Neural cell (in vitro differentiated cells): ENCODE measurements around the gene ZNF385C. TPM values are rescaled to one million over a fixed set of nuclear protein-coding genes. Genes with fewer than 3 reads are reported as not detected.

ENCODE experiments used
- H2AFZ ChIP-seq: fragments of 200-600, 300-800 bp; sonication (generic), shearing (Covaris generic); 2 replicates; pipeline ENCODE4 v1.6.0; 2014; ENCODE audit warnings: low read depth, mild to moderate bottlenecking, antibody characterized with exemption, low read length, moderate library complexity
- H3F3A ChIP-seq: fragments of 200-600 bp; shearing (Covaris generic); 2 replicates; pipeline ENCODE4 v1.6.1; 2016; ENCODE audit warnings: mild to moderate bottlenecking, moderate library complexity, mixed read lengths, antibody characterized with exemption, low read length; ENCODE audit not compliant: insufficient read depth, poor library complexity, severe bottlenecking
- H3K27ac ChIP-seq: fragments of 200-600, 300-800 bp; sonication (generic), shearing (Covaris generic); 2 replicates; pipeline ENCODE4 v1.5.1; 2014; ENCODE audit warnings: mild to moderate bottlenecking, low read length, moderate library complexity
- H3K27me3 ChIP-seq: fragments of 300-800, 200-600 bp; sonication (generic), shearing (Covaris generic); 2 replicates; pipeline ENCODE4 v1.6.0; 2014; ENCODE audit warnings: mild to moderate bottlenecking, low read depth, low read length, moderate library complexity; ENCODE audit not compliant: insufficient read depth
- H3K36me3 ChIP-seq: fragments of 300-800, 200-600 bp; sonication (generic), shearing (Covaris generic); 2 replicates; pipeline ENCODE4 v1.5.1; 2014; ENCODE audit warnings: mild to moderate bottlenecking, antibody characterized with exemption, low read length, moderate library complexity; ENCODE audit not compliant: insufficient read depth
- H3K4me2 ChIP-seq: fragments of 300-800, 200-600 bp; sonication (generic), shearing (Covaris generic); 2 replicates; pipeline ENCODE4 v1.6.0; 2014; ENCODE audit warnings: mild to moderate bottlenecking, low read length
- H3K4me3 ChIP-seq: fragments of 300-800, 200-600 bp; sonication (generic), shearing (Covaris generic); 2 replicates; pipeline ENCODE4 v1.5.1; 2014; ENCODE audit warnings: mild to moderate bottlenecking, low read length, moderate library complexity
- H3K79me2 ChIP-seq: fragments of 200-600 bp; shearing (Covaris generic); replicated peaks from 2 replicates; pipeline ENCODE4 v1.6.0; 2014; ENCODE audit warnings: mild to moderate bottlenecking, low read length, moderate library complexity; ENCODE audit not compliant: insufficient read depth
- H3K9ac ChIP-seq: fragments of 300-800, 200-600 bp; sonication (generic), shearing (Covaris generic); 2 replicates; pipeline ENCODE4 v1.6.1; 2016; ENCODE audit warnings: mild to moderate bottlenecking, low read length, mixed read lengths
- H3K9me2 ChIP-seq: fragments of 200-600 bp; shearing (Covaris generic); 2 replicates; pipeline ENCODE4 v1.6.1; 2016; ENCODE audit warnings: mild to moderate bottlenecking, low read length, mixed read lengths; ENCODE audit not compliant: insufficient read depth
- H3K9me3 ChIP-seq: fragments of 200-600, 300-800 bp; sonication (generic), shearing (Covaris generic); 2 replicates; pipeline ENCODE4 v1.6.1; 2016; ENCODE audit warnings: mild to moderate bottlenecking, mixed run types, low read length, moderate library complexity, mixed read lengths
- H4K20me1 ChIP-seq: fragments of 200-600 bp; shearing (Covaris generic); 2 replicates; pipeline ENCODE4 v1.6.1; 2016; ENCODE audit warnings: mild to moderate bottlenecking, mixed run types; ENCODE audit not compliant: insufficient read depth
- EP300 ChIP-seq: fragments of 450-650 bp; conservative IDR thresholded peaks from 2 replicates; pipeline ENCODE4 v1.6.1; 2014; ENCODE audit warnings: antibody characterized with exemption, mild to moderate bottlenecking, moderate library complexity; ENCODE audit not compliant: poor library complexity, severe bottlenecking
- EZH2 ChIP-seq: fragments of 200-600, 300-800 bp; shearing (Covaris generic), sonication (generic); IDR thresholded peaks from 2 replicates; pipeline ENCODE4 v1.6.1; 2014; ENCODE audit warnings: antibody characterized with exemption, low read length, borderline replicate concordance, mild to moderate bottlenecking; ENCODE audit not compliant: insufficient read depth, poor library complexity, severe bottlenecking
- MXI1 ChIP-seq: fragments of 450-650 bp; conservative IDR thresholded peaks from 2 replicates; pipeline ENCODE4 v1.6.1; 2014; ENCODE audit warnings: antibody characterized with exemption, mild to moderate bottlenecking; ENCODE audit not compliant: poor library complexity, severe bottlenecking
- POLR2AphosphoS5 ChIP-seq: IDR thresholded peaks from 2 replicates; pipeline ENCODE4 v1.6.1; 2012
- RAD21 ChIP-seq: fragments of 450-650 bp; conservative IDR thresholded peaks from 2 replicates; pipeline ENCODE4 v1.6.1; 2014; ENCODE audit warnings: antibody characterized with exemption, mild to moderate bottlenecking, moderate library complexity
- SMC3 ChIP-seq: fragments of 450-650 bp; conservative IDR thresholded peaks from 2 replicates; pipeline ENCODE4 v1.6.1; 2014; ENCODE audit warnings: antibody characterized with exemption, mild to moderate bottlenecking, moderate library complexity; ENCODE audit not compliant: poor library complexity
- TAF1 ChIP-seq: IDR thresholded peaks from 2 replicates; pipeline ENCODE4 v1.6.1; 2012; ENCODE audit warnings: low read depth
- polyA plus RNA-seq: library from polyadenylated mRNA; depleted of rRNA; stranded (reverse); fragments of >200 nt; gene quantifications from 2 replicates; pipeline ENCODE4 v1.2.3, GENCODE V29; 2014
- TF ChIP-seq, protein P1 (sequence below): fragments of 450-650 bp; IDR thresholded peaks from 2 replicates; pipeline ENCODE4 v1.5.1; 2014; ENCODE audit warnings: antibody characterized with exemption, mild to moderate bottlenecking, moderate library complexity; ENCODE audit not compliant: poor library complexity, severe bottlenecking
- TF ChIP-seq, protein P2 (sequence below): IDR thresholded peaks from 2 replicates; pipeline ENCODE4 v1.6.1; 2012; ENCODE audit warnings: borderline replicate concordance

ZNF385C gene
- polyA plus RNA-seq, 1 donor from 2014 or later: 0.69 TPM

DNA sequence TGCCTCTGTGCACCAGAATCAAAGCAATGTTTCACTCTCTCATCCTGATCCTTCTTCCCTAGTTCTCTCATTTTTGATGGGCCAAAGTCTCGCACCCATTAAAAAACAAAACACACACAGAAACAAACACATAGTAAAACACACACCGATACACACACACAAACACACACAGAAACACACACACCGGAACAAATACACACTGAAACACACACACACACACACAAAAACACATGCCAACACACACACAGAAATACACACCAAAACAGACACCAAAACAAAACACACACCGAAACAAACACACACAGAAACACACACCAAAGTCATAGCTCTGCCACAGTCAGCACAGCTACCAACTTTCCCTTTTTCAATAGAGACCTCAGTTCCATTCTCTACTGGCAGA lies 33.0 kb upstream of the ZNF385C start:
- no peak overlapping the region for H2AFZ ChIP-seq
- no peaks in the 10 kb centered on the region for H3K36me3 ChIP-seq
- H3K27me3 ChIP-seq: no peaks in the 10 kb centered on the region
- no peak overlapping the region for H3K4me3 ChIP-seq
- H3K27ac ChIP-seq: no peak overlapping the region
- TF ChIP-seq RAD21 (no peak), TAF1 (no peak), EP300 (no peak), POLR2AphosphoS5 (no peak), EZH2 (no peak), SMC3 (no peak)
- TF ChIP-seq, protein P1, sequence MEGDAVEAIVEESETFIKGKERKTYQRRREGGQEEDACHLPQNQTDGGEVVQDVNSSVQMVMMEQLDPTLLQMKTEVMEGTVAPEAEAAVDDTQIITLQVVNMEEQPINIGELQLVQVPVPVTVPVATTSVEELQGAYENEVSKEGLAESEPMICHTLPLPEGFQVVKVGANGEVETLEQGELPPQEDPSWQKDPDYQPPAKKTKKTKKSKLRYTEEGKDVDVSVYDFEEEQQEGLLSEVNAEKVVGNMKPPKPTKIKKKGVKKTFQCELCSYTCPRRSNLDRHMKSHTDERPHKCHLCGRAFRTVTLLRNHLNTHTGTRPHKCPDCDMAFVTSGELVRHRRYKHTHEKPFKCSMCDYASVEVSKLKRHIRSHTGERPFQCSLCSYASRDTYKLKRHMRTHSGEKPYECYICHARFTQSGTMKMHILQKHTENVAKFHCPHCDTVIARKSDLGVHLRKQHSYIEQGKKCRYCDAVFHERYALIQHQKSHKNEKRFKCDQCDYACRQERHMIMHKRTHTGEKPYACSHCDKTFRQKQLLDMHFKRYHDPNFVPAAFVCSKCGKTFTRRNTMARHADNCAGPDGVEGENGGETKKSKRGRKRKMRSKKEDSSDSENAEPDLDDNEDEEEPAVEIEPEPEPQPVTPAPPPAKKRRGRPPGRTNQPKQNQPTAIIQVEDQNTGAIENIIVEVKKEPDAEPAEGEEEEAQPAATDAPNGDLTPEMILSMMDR: no peak
- TF ChIP-seq, protein P2, sequence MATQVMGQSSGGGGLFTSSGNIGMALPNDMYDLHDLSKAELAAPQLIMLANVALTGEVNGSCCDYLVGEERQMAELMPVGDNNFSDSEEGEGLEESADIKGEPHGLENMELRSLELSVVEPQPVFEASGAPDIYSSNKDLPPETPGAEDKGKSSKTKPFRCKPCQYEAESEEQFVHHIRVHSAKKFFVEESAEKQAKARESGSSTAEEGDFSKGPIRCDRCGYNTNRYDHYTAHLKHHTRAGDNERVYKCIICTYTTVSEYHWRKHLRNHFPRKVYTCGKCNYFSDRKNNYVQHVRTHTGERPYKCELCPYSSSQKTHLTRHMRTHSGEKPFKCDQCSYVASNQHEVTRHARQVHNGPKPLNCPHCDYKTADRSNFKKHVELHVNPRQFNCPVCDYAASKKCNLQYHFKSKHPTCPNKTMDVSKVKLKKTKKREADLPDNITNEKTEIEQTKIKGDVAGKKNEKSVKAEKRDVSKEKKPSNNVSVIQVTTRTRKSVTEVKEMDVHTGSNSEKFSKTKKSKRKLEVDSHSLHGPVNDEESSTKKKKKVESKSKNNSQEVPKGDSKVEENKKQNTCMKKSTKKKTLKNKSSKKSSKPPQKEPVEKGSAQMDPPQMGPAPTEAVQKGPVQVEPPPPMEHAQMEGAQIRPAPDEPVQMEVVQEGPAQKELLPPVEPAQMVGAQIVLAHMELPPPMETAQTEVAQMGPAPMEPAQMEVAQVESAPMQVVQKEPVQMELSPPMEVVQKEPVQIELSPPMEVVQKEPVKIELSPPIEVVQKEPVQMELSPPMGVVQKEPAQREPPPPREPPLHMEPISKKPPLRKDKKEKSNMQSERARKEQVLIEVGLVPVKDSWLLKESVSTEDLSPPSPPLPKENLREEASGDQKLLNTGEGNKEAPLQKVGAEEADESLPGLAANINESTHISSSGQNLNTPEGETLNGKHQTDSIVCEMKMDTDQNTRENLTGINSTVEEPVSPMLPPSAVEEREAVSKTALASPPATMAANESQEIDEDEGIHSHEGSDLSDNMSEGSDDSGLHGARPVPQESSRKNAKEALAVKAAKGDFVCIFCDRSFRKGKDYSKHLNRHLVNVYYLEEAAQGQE: no peak
- no peaks in the 10 kb centered on the region for H3K79me2 ChIP-seq
- H3K9ac ChIP-seq: no peak overlapping the region
- H3F3A ChIP-seq: no peaks in the 10 kb centered on the region
- H3K4me2 ChIP-seq: no peak overlapping the region
- H4K20me1 ChIP-seq: no peaks in the 10 kb centered on the region
- no peaks in the 10 kb centered on the region for H3K9me2 ChIP-seq
- no peaks in the 10 kb centered on the region for H3K9me3 ChIP-seq

DNA sequence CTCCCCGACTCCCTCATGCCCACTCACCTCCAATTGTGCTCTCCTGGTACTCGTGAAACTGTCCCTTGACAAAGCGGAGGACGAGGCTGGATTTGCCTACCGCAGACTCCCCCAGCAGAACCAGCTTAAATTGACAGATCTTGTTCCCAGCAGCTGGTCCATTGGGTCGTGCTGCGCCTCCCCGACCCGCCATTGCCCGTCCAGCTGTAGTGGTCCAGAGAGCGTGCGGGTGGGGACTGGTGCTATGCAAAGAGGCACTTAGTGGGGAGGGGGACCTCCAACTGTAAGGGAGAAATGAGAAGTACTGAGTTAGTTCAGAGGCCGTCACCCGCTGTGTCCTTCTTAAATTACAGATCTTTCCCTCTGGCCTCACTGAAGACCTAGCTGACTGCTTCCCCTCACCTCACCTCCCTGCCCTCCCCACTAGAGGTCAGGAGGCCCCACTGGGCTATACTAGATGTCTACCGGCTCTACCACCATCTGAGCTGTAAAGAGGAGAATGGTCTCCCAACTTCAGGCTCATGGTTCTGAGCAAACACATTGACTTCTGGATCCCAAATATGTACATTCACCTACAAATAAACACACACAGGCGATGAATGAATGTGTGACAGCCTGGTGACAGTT lies 32.1 kb upstream of the ZNF385C start:
- no peaks in the 10 kb centered on the region for H3K27me3 ChIP-seq
- no peaks in the 10 kb centered on the region for H3F3A ChIP-seq
- H3K79me2 ChIP-seq: no peaks in the 10 kb centered on the region
- no peaks in the 10 kb centered on the region for H3K9me3 ChIP-seq
- no peak overlapping the region for H3K9ac ChIP-seq
- H3K4me3 ChIP-seq: no peak overlapping the region
- H2AFZ ChIP-seq: no peak overlapping the region
- no peak for TF ChIP-seq EP300
- TF ChIP-seq POLR2AphosphoS5: no peak
- TF ChIP-seq, protein P2: no peak
- TF ChIP-seq, protein P1: no peak
- no peak for TF ChIP-seq SMC3
- TF ChIP-seq MXI1: no peak
- no peak for TF ChIP-seq EZH2
- no peaks in the 10 kb centered on the region for H3K36me3 ChIP-seq
- no peaks in the 10 kb centered on the region for H4K20me1 ChIP-seq
- H3K4me2 ChIP-seq: no peak overlapping the region
- no peaks in the 10 kb centered on the region for H3K9me2 ChIP-seq
- H3K27ac ChIP-seq: no peak overlapping the region
